ENCODE measurements around the gene ZNF683. TPM values are rescaled to one million over a fixed set of nuclear protein-coding genes. Genes with fewer than 3 reads are reported as not detected.

Gene ZNF683
- total and polyA plus RNA-seq, 2 of the 4 experiments (the other 2 are of a cell fraction), result not detected

- dilution Hi-C loops (cut with HindIII; ENCODE audit: low sequenced_read_pairs, unreplicated experiment) (no loop called here), intact Hi-C loops (cut with micrococcal nuclease) (no loop called here), in situ Hi-C loops (cut with MboI; ENCODE audit: low sequenced_read_pairs) (no loop called here)
- Histone ChIP-seq H3K36me3 (ENCODE audit: control insufficient read depth, insufficient read depth, low read length) (no peaks in the 10 kb centered on the region), H3K4me2 (ENCODE audit: low read depth, low read length) (no peak overlapping the region), H2BK15ac (ENCODE audit: low read depth, low read length) (no peak overlapping the region), H3K23ac (ENCODE audit: low read depth, low read length) (no peak overlapping the region), H3K4me1 (ENCODE audit: control insufficient read depth, insufficient read depth, low read length) (no peaks in the 10 kb centered on the region), H2AK5ac (ENCODE audit: low read depth, low read length) (no peak overlapping the region), H4K20me1 (ENCODE audit: insufficient read depth, low read length) (no peaks in the 10 kb centered on the region; the same call in 1 of the 2 replicates), H4K91ac (ENCODE audit: insufficient read depth, low read depth, low read length) (no peak overlapping the region), H4K5ac (ENCODE audit: low read depth, low read length) (no peak overlapping the region), H3K18ac (ENCODE audit: low read depth, low read length) (no peak overlapping the region), H3K27ac (ENCODE audit: insufficient read depth, low read length) (no peak overlapping the region), H3K9me1 (ENCODE audit: insufficient read depth, low read length) (0 out of 2 replicates have a peak, but pooled peaks cover 2% of the 10 kb centered on the region), H2AK9ac (replicated peaks; ENCODE audit: low read depth, low read length, poor library complexity) (no peak overlapping the region), H3K4ac (ENCODE audit: low read depth, low read length) (no peak overlapping the region), H2BK5ac (ENCODE audit: low read depth, low read length, poor library complexity, severe bottlenecking) (no peak overlapping the region), H3K56ac (ENCODE audit: extremely low read depth, insufficient read depth, low read length) (no peak overlapping the region), H3K9me3 (ENCODE audit: control insufficient read depth, insufficient read depth, low read length) (0 out of 2 replicates have a peak, but pooled peaks cover 2% of the 10 kb centered on the region), H3K27me3 (ENCODE audit: control insufficient read depth, insufficient read depth, low read length) (peaks cover 72% of the 10 kb centered on the region), H2BK20ac (ENCODE audit: low read depth, low read length) (no peak overlapping the region), H2BK120ac (ENCODE audit: low read depth, low read length) (no peak overlapping the region), H2AFZ (replicated peaks; ENCODE audit: low read length, poor library complexity) (no peak overlapping the region), H4K8ac (ENCODE audit: low read depth in 2 of 2, low read length in 2 of 2) (no peak overlapping the region), H3K4me3 (ENCODE audit: insufficient read depth, low read depth, low read length) (no peak overlapping the region), H3K79me1 (ENCODE audit: low read depth in 1 of 2, low read length in 2 of 2) (no peaks in the 10 kb centered on the region), H3K9ac (ENCODE audit: low read depth, low read length) (no peak overlapping the region), H3K14ac (replicated peaks; ENCODE audit: low read depth, low read length) (no peak overlapping the region)
- DNase-seq (no peak), ATAC-seq (ENCODE audit: low read depth) (no peak)
- TF ChIP-seq RFX5 (IDR thresholded peaks at IDR 0.05; ENCODE audit: low read depth, low read length) (no peak), BHLHE40 (IDR thresholded peaks at IDR 0.05; ENCODE audit: low read depth, low read length) (no peak), MAZ (IDR thresholded peaks at IDR 0.05; ENCODE audit: borderline replicate concordance, low read depth, low read length) (no peak), SMC3 (IDR thresholded peaks at IDR 0.05; ENCODE audit: low read depth, low read length) (no peak), CEBPB (IDR thresholded peaks at IDR 0.05; ENCODE audit: low read depth, low read length) (no peak)
- no TSS peak for BruUV-seq (replicated peaks)
- ChIA-PET POLR2A (ENCODE audit: unreplicated experiment) (no interaction called here), CTCF (no interaction called here)
- no CpG with 5 or more reads among the region's 1 CpG for WGBS, 2 experiments (ENCODE audit: extremely low coverage in 2 of 2, insufficient read length in 1 of 2)
Observed at GRCh38 chr1:26413031-26413430, 40.5 kb upstream of the ZNF683 start.
